ENCODE results near the gene KIF24.

DNA sequence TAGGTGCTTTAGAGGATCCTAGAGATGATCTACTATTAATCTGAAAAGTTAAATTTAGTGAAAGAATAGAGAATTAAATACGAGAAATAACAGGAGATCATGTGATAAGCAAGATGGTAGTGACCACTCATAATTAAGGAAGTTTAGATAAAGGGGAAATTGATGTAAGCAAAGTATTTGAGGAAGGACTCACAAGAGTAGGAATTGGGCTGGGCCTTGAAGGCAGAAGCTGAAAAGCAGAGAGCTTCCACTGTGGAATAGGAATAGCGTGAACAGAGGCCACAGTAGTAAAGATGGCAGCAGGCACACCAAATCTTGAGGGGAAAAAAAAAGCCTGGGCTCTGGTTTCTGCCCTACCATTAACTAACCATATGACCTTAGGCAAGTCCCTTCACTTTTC, 38.0 kb downstream of the KIF24 start:
- TF ChIP-seq, protein P1, sequence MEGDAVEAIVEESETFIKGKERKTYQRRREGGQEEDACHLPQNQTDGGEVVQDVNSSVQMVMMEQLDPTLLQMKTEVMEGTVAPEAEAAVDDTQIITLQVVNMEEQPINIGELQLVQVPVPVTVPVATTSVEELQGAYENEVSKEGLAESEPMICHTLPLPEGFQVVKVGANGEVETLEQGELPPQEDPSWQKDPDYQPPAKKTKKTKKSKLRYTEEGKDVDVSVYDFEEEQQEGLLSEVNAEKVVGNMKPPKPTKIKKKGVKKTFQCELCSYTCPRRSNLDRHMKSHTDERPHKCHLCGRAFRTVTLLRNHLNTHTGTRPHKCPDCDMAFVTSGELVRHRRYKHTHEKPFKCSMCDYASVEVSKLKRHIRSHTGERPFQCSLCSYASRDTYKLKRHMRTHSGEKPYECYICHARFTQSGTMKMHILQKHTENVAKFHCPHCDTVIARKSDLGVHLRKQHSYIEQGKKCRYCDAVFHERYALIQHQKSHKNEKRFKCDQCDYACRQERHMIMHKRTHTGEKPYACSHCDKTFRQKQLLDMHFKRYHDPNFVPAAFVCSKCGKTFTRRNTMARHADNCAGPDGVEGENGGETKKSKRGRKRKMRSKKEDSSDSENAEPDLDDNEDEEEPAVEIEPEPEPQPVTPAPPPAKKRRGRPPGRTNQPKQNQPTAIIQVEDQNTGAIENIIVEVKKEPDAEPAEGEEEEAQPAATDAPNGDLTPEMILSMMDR (IDR thresholded peaks at IDR 0.05 in 2 of 3, conservative IDR thresholded peaks at IDR 0.05 in 1 of 3; ENCODE audit: borderline replicate concordance in 1 of 3, insufficient read depth in 1 of 3, low read depth in 2 of 3, low read length in 2 of 3): no peak
- TF ChIP-seq, protein P2, sequence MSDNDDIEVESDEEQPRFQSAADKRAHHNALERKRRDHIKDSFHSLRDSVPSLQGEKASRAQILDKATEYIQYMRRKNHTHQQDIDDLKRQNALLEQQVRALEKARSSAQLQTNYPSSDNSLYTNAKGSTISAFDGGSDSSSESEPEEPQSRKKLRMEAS (IDR thresholded peaks at IDR 0.05): no peak
- TF ChIP-seq SIN3A (IDR thresholded peaks at IDR 0.05; ENCODE audit: low read depth) (no peak), JUND (IDR thresholded peaks at IDR 0.05) (no peak), POLR2A (IDR thresholded peaks at IDR 0.05; ENCODE audit: borderline replicate concordance, extremely low read depth, insufficient read depth, insufficient read length) (no peak), EZH2 (IDR thresholded peaks at IDR 0.05) (no peak)
- TF ChIP-seq, protein P3, sequence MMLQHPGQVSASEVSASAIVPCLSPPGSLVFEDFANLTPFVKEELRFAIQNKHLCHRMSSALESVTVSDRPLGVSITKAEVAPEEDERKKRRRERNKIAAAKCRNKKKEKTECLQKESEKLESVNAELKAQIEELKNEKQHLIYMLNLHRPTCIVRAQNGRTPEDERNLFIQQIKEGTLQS (IDR thresholded peaks at IDR 0.05): no peak
- TF ChIP-seq, protein P4, sequence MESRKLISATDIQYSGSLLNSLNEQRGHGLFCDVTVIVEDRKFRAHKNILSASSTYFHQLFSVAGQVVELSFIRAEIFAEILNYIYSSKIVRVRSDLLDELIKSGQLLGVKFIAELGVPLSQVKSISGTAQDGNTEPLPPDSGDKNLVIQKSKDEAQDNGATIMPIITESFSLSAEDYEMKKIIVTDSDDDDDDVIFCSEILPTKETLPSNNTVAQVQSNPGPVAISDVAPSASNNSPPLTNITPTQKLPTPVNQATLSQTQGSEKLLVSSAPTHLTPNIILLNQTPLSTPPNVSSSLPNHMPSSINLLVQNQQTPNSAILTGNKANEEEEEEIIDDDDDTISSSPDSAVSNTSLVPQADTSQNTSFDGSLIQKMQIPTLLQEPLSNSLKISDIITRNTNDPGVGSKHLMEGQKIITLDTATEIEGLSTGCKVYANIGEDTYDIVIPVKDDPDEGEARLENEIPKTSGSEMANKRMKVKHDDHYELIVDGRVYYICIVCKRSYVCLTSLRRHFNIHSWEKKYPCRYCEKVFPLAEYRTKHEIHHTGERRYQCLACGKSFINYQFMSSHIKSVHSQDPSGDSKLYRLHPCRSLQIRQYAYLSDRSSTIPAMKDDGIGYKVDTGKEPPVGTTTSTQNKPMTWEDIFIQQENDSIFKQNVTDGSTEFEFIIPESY (IDR thresholded peaks at IDR 0.05; ENCODE audit: extremely low read depth, insufficient replicate concordance, low read length): no peak

Data from HCT116 (cell line).